ENCODE results near the gene ACE.

The ACE gene

DNA sequence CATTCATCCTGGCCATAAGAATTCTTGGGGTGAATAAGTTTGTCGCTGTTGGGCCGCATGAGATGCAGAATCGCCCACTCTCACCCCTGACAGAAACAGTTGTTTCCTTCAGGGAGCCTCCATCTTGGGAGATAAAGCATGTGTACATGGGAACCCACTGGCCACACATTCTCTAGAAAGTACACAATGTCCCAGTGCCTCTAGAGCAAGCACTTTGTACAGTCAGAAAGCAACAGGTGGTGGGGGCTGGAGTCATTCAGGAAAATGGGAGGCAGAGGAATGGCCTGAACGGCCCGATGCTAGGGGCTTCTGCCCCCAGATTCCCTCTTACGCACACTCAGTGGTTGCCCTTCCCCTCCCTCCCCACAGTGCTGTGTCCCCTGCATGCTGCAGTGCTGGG is 16.1 kb downstream of the ACE start:
- no peak for DNase-seq

DNA sequence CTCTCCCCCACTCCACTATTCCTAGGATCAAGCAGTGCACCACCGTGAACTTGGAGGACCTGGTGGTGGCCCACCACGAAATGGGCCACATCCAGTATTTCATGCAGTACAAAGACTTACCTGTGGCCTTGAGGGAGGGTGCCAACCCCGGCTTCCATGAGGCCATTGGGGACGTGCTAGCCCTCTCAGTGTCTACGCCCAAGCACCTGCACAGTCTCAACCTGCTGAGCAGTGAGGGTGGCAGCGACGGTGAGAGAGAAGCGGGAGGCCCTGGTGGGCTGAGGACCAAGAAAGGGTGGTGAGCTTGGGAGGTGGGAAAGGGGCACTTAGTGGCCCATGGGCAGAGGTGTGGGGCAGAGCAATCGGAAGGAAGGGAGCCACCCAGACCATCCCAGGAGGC is 16.6 kb downstream of the ACE start:
- DNase-seq: no peak

DNA sequence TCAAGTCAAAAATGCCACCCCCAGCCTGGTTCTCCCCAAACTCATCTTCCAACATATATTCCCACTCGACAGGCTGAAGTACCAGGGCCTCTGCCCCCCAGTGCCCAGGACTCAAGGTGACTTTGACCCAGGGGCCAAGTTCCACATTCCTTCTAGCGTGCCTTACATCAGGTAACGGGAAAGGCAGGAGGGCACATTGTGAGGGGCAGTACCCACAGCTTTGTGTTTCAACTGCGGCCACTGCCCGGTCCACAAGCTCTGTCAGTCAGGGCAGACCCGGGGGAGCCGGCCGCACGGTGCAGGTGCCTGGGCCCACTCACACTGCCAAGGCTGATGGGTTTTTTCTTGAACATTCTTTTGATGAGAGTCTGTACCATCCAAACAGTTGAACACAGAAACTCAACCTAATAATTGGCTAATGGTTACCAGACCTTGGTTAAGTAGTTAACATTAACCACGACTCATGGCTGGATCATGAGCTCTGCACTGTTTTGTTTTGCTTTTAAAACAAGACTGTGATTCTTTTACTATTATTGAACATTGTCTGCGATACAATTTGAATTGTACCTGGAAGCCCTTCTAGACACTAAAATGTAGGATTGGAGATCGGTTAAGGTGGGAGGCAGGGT is 17.6 kb downstream of the ACE start:
- no peak for DNase-seq

GRCh38 chr17:63495491-63495890 is 18.6 kb downstream of the ACE start:
- no peak for DNase-seq

GRCh38 chr17:63496177-63496576 is 19.3 kb downstream of the ACE start:
- DNase-seq: no peak

- DNase-seq: no peak
These were observed 20.0 kb downstream of the ACE start for GRCh38 chr17:63496663-63497400.

DNA sequence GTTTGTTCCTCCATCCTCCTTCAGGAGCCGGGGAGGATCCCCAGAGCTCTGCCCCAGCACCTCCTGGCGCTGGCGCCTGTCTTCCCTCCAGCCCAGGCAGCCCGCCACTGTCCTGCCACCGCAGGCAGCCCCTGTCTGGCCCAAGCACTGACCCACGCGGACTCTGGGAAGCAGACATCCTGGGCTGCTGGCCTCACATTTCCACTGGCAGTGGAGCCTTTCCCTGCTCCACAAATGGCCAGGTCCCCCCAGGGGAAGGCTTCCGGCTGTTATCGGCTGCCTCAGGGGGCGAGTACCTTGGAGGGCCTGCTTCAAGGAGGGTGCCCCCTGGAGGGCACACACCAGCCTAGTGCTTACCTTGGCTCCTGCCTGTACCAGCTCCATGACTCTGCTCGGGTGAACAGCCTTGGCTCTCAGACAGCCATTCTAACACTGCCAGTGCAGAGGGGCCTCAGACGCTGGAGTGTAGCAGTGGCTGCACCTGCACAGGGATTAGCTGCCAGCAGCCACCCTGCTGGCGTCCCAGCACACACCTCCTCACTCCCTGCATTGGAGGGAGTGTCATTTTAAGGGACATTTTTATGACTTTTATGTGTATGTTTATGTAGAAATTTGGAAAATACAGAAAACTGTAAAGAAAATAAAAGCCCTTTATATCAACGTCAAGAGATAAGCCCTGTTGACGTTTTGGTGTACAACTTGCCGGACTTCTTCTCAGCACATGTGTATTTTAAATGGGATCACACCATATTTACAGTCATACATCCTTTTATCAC is 21.0 kb downstream of the ACE start:
- DNase-seq: peak; percentile 12

DNA sequence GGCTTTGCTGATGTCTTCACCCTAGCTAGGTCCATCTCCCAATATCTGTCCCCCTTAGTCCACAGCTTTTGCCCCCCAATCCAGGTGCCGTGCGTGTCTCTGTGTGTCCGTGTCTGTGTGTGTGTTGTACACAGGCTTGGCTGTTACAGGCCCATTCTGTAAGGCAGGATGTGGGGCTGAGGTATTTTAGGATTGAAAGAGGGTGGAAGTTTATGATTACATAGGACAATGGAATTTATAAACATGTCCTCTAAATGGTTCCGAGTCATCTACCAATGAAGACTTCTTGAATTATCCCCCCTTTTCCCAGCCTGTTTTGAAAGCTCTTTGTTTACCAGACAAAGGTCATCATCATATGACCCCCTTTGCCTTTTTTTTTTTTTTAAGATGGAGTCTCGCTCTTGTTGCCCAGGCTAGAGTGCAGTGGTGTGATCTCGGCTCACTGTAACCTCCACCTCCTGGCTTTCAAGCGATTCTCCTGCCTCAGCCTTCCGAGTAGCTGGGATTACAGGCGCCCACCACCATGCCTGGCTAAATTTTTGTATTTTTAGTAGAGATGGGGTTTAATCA is 21.9 kb downstream of the ACE start:
- DNase-seq: peak; percentile 73

- no peak for DNase-seq
These were observed 23.9 kb downstream of the ACE start for GRCh38 chr17:63500543-63501390.

- DNase-seq: no peak
These were observed 26.5 kb downstream of the ACE start for GRCh38 chr17:63503341-63503705.

- no peak for DNase-seq
These were observed 27.4 kb downstream of the ACE start for GRCh38 chr17:63504261-63504660.

DNA sequence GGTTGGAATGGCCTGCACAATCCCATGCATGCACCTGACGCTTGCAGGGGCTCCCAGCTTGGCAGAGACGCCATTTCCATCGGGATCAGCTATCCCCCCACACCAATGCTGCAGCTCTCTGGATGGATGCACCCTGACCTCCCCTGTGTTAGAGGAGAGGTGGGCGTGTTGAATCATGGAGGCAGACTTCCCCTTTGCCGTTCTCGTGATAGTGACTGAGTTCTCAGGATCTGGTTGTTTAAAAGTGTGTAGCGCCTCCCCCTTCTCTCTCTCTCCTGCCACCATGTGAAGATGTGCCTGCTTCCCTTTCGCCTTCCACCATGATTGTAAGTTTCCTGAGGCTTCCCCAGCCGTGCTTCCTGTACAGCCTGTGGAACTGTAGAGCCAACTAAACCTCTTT is 28.5 kb downstream of the ACE start:
- no peak for DNase-seq

GRCh38 chr17:63506627-63507026 is 29.8 kb downstream of the ACE start:
- no peak for DNase-seq

- no peak for DNase-seq
These were observed 34.5 kb downstream of the ACE start for GRCh38 chr17:63511331-63511730.

- DNase-seq: no peak
These were observed 35.5 kb downstream of the ACE start for GRCh38 chr17:63512388-63512787.

- DNase-seq: no peak
These were observed 36.2 kb downstream of the ACE start for GRCh38 chr17:63512896-63513644.

- no peak for DNase-seq
These were observed 37.6 kb downstream of the ACE start for GRCh38 chr17:63514477-63514876.

DNA sequence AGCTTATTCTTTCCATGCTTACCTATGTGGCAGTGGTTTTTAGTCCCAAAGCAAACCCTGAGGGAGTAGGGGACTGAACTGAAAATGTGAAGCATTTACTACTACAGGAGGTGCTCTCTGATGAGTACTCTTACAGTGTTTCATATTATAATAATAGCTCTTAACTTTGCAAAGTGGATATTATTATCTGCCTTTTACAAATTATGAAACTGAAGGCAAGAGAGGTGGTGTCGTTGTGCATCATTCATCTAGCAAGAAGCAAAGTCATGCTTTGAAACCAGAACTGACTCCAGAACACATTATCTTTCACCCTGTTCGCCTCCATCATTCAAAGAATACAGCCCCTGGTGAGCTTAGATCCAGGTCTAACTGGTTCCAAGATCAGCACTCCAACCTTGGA is 38.1 kb downstream of the ACE start:
- no peak for DNase-seq

DNA sequence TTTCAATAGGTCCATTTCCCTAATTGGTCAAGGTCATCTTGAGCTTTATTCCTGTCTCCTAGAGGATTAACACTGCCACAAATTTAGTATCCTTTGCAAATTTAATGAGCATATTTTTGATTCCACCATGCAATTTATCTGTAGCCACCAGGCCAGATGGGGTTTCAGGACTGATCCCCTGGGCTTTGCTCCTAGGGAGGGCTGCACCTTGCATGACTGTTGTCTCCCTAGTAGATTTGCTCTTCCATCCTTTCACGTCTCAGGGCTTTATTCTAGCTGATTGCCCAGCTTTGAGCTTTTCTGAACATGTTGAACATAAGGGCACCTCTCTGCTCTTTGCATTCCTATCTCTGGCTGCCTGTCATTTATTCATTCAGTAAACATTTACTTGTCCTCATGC is 38.6 kb downstream of the ACE start:
- no peak for DNase-seq

- DNase-seq: peak; percentile 31
These were observed 40.3 kb downstream of the ACE start for GRCh38 chr17:63516910-63517824.
